Brain microvascular endothelial cell (primary cell): ENCODE data around the gene SLC24A3.

ENCODE experiments used
- DNase-seq: peaks from one replicate; pipeline ENCODE4 v3.0.0-alpha.2; 2020
- H3K27ac ChIP-seq: fragments of 250-450 bp; sonication (Bioruptor Pico); 2 replicates; pipeline ENCODE4 v1.5.1; 2020; ENCODE audit warnings: mild to moderate bottlenecking, moderate library complexity
- H3K27me3 ChIP-seq: fragments of 250-450 bp; sonication (Bioruptor Pico); replicated peaks from 2 replicates; pipeline ENCODE4 v1.5.1; 2020; ENCODE audit warnings: mild to moderate bottlenecking
- H3K36me3 ChIP-seq: fragments of 250-450 bp; sonication (Bioruptor Pico); replicated peaks from 2 replicates; pipeline ENCODE4 v1.5.1; 2020; ENCODE audit warnings: mild to moderate bottlenecking
- H3K4me3 ChIP-seq: 2 replicates; pipeline ENCODE4 v1.5.1; 2011; ENCODE audit warnings: low read depth, mild to moderate bottlenecking, control low read depth, low read length, moderate library complexity
- CTCF ChIP-seq: IDR thresholded peaks from 2 replicates; pipeline ENCODE4 v1.5.1; 2011; ENCODE audit warnings: low read depth, mild to moderate bottlenecking, moderate library complexity, low read length, control low read depth, inconsistent platforms; ENCODE audit errors: missing control alignments
- in situ Hi-C: cut with HindIII; loops from 2 replicates; pipeline ENCODE4 v1.10.0; 2017; ENCODE audit warnings: low sequenced_read_pairs, low pct_ligation_motif_present

The SLC24A3 gene

GRCh38 chr20:19617256-19617655, 404.8 kb downstream of the SLC24A3 start:
- in situ Hi-C loops: no loop called here
- Histone ChIP-seq H3K27me3 (no peaks in the 10 kb centered on the region), H3K36me3 (no peaks in the 10 kb centered on the region), H3K4me3 (no peak overlapping the region), H3K27ac (no peak overlapping the region)
- TF ChIP-seq CTCF: no peak
- DNase-seq: no peak

- in situ Hi-C loops: no loop called here
- Histone ChIP-seq H3K36me3 (no peaks in the 10 kb centered on the region), H3K27ac (no peak overlapping the region), H3K27me3 (no peaks in the 10 kb centered on the region), H3K4me3 (no peak overlapping the region)
- TF ChIP-seq CTCF: no peak
- DNase-seq: no peak
Observed at GRCh38 chr20:19618711-19619110, 406.3 kb downstream of the SLC24A3 start.

- TF ChIP-seq CTCF: no peak
- Histone ChIP-seq H3K4me3 (no peak overlapping the region), H3K36me3 (no peaks in the 10 kb centered on the region), H3K27ac (no peak overlapping the region), H3K27me3 (no peaks in the 10 kb centered on the region)
- in situ Hi-C loops: no loop called here
- no peak for DNase-seq
Observed at GRCh38 chr20:19619904-19620430, 407.5 kb downstream of the SLC24A3 start.

GRCh38 chr20:19620446-19620845, 408.0 kb downstream of the SLC24A3 start:
- Histone ChIP-seq H3K36me3 (no peaks in the 10 kb centered on the region), H3K27ac (no peak overlapping the region), H3K27me3 (no peaks in the 10 kb centered on the region), H3K4me3 (no peak overlapping the region)
- DNase-seq: no peak
- no peak for TF ChIP-seq CTCF
- in situ Hi-C loops: no loop called here

- in situ Hi-C loops: no loop called here
- no peaks in the 10 kb centered on the region for H3K27me3 ChIP-seq
- DNase-seq: no peak
- H3K4me3 ChIP-seq: no peak overlapping the region
- H3K36me3 ChIP-seq: no peaks in the 10 kb centered on the region
- no peak overlapping the region for H3K27ac ChIP-seq
- no peak for TF ChIP-seq CTCF
Observed at GRCh38 chr20:19621072-19621471, 408.6 kb downstream of the SLC24A3 start.
